C4-2B (cell line): ENCODE results near the gene TMEM151A.

ENCODE experiments used
- ZFX ChIP-seq: fragments of 450-650 bp; IDR thresholded peaks from 2 replicates; pipeline ENCODE4 v1.6.1; 2017
- TF ChIP-seq, protein P1 (sequence below): fragments of 450-650 bp; conservative IDR thresholded peaks from 2 replicates; pipeline ENCODE4 v1.5.1; 2017; ENCODE audit warnings: mild to moderate bottlenecking

GRCh38 chr11:66314186-66314501 lies 22.4 kb downstream of the TMEM151A start:
- TF ChIP-seq, protein P1, sequence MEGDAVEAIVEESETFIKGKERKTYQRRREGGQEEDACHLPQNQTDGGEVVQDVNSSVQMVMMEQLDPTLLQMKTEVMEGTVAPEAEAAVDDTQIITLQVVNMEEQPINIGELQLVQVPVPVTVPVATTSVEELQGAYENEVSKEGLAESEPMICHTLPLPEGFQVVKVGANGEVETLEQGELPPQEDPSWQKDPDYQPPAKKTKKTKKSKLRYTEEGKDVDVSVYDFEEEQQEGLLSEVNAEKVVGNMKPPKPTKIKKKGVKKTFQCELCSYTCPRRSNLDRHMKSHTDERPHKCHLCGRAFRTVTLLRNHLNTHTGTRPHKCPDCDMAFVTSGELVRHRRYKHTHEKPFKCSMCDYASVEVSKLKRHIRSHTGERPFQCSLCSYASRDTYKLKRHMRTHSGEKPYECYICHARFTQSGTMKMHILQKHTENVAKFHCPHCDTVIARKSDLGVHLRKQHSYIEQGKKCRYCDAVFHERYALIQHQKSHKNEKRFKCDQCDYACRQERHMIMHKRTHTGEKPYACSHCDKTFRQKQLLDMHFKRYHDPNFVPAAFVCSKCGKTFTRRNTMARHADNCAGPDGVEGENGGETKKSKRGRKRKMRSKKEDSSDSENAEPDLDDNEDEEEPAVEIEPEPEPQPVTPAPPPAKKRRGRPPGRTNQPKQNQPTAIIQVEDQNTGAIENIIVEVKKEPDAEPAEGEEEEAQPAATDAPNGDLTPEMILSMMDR: no peak
- TF ChIP-seq ZFX: no peak
